ENCODE data around the gene SCIN.

The SCIN gene

GRCh38 chr7:12569673-12570072 is 847 bp upstream of the SCIN start:
- no peak for DNase-seq

DNA sequence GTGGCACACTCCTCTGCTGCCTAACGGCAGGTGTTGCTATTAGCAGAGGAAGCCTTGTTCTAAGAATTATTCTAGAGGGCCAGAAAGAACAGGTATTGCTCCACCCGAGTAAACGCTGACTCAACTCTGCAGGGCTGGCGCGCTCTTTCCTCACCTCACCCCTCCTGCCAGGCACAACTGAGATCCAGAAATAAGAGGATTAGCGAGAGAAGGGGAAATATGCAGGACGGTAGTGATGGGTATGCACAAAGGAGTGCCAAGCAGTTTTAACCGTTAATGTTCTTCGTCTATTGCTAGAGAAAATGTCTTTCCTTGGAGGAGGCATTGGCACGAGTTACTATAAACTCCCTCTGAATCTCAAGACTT is 369 bp upstream of the SCIN start:
- DNase-seq: peak in 1 of 2 experiments; percentile 59

GRCh38 chr7:12571691-12572090 is 1.2 kb downstream of the SCIN start:
- DNase-seq: no peak

GRCh38 chr7:12572941-12573575 is 2.5 kb downstream of the SCIN start:
- DNase-seq: no peak

GRCh38 chr7:12573885-12574284 is 3.4 kb downstream of the SCIN start:
- DNase-seq: no peak

- no peak for DNase-seq
Observed at GRCh38 chr7:12578930-12579640, 8.6 kb downstream of the SCIN start.

DNA sequence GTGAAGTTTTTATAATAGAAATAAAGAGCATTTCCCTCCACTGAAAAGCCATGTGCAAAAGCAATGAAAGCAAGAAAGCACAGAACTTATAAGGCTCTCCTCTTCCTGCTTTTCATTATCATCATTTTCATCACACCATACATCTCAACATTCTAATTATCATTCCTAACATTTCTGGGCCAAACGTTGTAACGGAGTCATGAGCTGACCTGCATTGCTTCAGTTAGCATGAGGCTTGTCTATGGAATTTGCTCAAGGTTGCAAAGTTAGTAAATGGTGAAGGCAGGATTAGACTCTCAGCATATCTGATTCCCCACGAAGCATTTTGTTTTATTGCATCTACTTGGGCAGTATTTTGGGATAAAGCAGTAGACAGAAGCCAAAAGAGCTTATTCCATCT is 11.4 kb downstream of the SCIN start:
- DNase-seq: no peak

GRCh38 chr7:12582362-12582761 is 11.8 kb downstream of the SCIN start:
- no peak for DNase-seq

GRCh38 chr7:12583176-12583575 is 12.7 kb downstream of the SCIN start:
- DNase-seq: no peak

GRCh38 chr7:12583922-12584321 is 13.4 kb downstream of the SCIN start:
- no peak for DNase-seq

GRCh38 chr7:12584930-12585329 is 14.4 kb downstream of the SCIN start:
- no peak for DNase-seq

- DNase-seq: no peak
Observed at GRCh38 chr7:12586271-12586670, 15.8 kb downstream of the SCIN start.

GRCh38 chr7:12588259-12588904 is 17.9 kb downstream of the SCIN start:
- DNase-seq: no peak

- no peak for DNase-seq
Observed at GRCh38 chr7:12590559-12590958, 20.0 kb downstream of the SCIN start.

- DNase-seq: no peak
Observed at GRCh38 chr7:12594122-12594897, 23.8 kb downstream of the SCIN start.

- no peak for DNase-seq
Observed at GRCh38 chr7:12595148-12595547, 24.6 kb downstream of the SCIN start.

GRCh38 chr7:12596225-12596790 is 25.8 kb downstream of the SCIN start:
- DNase-seq: no peak

- DNase-seq: no peak
Observed at GRCh38 chr7:12601302-12601869, 30.9 kb downstream of the SCIN start.

DNA sequence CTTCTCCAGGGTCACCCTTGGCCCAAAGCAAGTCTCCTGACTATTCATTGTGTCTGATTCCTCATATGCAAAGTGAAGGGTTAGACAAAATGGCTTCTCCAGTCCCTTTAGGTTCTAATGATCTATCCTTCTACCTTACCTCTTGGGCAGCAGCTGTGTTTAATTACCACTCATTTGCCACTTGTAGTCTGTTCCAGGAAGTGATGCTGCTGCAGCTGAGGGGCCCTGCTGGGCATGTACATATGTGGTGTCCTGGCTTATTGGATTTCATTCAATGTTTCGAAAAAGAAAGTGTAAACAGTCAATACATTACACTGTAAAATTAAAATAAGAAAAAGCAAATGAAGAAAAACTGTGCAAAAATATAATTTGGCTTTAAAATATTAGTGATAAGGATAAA is 36.6 kb downstream of the SCIN start:
- DNase-seq: peak; percentile 39 to 69

DNA sequence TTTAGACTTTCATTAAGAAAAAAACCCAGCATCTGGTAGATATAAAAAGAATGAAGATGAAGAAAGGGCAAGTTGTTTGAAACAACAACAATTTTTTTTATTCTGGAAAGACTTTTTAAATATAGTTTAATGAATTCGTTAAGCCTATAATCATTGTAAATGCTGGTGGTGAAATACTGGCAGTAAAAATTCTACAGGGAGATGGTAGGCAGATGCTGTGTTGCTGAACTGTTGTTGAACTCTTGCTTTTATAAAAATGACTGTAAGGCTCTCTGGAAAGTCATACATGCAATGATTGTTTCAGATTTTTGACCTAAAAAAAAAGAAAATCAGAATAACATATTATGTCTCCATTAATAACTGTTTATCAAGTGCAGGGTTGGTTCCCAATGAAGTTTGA is 39.0 kb downstream of the SCIN start:
- DNase-seq: no peak

DNA sequence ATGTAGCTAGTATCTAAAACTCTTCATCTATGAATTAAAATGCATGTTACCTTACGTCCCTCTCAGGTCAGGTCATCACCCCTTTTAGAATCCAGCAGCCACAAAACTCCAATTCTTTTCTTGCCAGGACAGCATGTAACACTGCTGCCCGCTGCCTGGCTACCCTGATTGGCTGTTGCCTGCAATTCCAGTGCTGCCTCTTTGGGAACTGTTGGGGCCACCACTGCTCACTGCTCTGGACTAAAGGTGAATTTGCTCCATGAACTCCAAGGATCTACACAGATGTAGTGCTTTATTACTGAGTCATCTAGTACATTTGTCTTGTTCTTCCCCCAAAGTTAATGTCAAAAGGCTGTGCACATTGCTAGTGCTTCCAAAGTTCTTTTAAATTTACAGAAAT is 40.4 kb downstream of the SCIN start:
- no peak for DNase-seq

DNA sequence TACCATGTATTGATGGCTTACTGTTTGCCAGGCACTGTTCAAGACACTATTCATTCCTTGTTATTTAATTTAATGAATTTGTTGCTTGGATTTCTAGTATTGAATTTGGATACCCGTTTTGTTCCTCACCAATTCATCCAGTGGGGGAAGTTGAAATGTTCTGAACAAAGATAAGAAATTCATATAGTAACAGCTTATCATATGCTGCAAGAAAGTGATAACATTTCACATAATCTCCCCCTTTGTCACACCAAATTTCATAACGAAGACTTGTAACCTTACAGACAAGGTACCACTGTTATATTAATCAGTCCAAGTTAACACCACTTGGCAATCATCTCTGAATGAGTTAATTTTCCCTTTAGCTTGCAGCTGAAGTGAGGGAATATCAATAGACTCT is 42.1 kb downstream of the SCIN start:
- DNase-seq: no peak
